Measurements from ENCODE around the gene ZNF664.
A peak's percentile ranks its signal among the peaks of the same experiment; 100 is the strongest.

ZNF664 gene

DNA sequence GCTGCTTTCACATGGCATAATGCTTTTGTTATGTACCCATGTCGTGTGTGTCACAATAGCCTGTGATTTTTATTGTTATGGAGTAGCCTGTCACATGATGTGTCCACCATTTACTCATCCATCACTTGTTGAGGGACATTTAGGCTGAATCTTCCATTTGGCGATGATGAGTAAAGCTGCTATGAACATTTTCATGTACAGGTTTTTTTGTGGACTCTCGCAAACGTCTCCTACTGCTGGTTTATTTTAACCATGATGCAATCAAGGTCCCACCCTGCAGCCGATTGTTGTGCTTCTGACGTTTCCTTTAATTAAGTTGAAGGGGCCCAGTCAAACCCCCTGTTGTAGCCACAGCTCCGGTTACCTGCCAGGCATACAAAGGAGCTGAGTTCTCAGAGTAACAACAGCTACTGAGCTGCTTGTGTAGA is 63.2 kb downstream of the ZNF664 start:
- Histone ChIP-seq H3K27me3 (ENCODE audit: insufficient read depth, low read depth) (no peaks in the 10 kb centered on the region), H2AFZ (ENCODE audit: low read depth) (peak overlapping the region; percentile 64; the same call in 1 of the 2 replicates), H3K27ac (no peak overlapping the region), H3K4me3 (IDR thresholded peaks at IDR 0.05; ENCODE audit: insufficient read depth, low read depth, low read length) (no peak overlapping the region), H3K36me3 (ENCODE audit: insufficient read depth) (no peaks in the 10 kb centered on the region), H3K79me2 (ENCODE audit: insufficient read depth, low read depth) (no peaks in the 10 kb centered on the region), H3K9ac (no peak overlapping the region), H4K20me1 (ENCODE audit: insufficient read depth) (no peaks in the 10 kb centered on the region), H3K4me2 (no peak overlapping the region), H3K4me1 (ENCODE audit: low read depth, poor library complexity, severe bottlenecking) (peaks cover 23% of the 10 kb centered on the region)
- TF ChIP-seq, protein P1, sequence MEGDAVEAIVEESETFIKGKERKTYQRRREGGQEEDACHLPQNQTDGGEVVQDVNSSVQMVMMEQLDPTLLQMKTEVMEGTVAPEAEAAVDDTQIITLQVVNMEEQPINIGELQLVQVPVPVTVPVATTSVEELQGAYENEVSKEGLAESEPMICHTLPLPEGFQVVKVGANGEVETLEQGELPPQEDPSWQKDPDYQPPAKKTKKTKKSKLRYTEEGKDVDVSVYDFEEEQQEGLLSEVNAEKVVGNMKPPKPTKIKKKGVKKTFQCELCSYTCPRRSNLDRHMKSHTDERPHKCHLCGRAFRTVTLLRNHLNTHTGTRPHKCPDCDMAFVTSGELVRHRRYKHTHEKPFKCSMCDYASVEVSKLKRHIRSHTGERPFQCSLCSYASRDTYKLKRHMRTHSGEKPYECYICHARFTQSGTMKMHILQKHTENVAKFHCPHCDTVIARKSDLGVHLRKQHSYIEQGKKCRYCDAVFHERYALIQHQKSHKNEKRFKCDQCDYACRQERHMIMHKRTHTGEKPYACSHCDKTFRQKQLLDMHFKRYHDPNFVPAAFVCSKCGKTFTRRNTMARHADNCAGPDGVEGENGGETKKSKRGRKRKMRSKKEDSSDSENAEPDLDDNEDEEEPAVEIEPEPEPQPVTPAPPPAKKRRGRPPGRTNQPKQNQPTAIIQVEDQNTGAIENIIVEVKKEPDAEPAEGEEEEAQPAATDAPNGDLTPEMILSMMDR (conservative IDR thresholded peaks at IDR 0.05; ENCODE audit: low read depth, low read length), result no peak

DNA sequence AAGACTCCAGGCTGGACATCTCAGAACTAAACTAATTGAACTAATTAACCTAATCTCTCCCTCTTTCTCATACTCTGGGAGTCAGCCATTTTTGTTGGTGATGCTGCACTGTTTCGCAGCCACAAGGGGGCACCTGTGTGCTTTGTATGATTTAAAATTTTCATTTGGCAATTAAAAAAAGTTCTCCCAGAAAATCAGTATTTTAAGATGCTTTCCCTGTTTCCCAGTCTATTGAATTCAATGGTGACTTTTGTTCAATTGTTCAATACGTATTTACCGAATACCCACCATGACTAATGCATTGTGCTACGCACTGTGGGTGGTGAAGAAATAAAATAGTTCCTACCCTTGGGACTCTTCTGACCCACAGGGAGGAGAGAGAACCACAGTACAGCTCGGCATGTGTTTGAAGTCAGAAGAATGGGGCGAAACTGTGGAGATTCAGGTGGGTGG is 63.7 kb downstream of the ZNF664 start:
- TF ChIP-seq, protein P1 (conservative IDR thresholded peaks at IDR 0.05; ENCODE audit: low read depth, low read length), result peak; percentile 87
- H3K4me1 ChIP-seq (ENCODE audit: low read depth, poor library complexity, severe bottlenecking), result peaks cover 23% of the 10 kb centered on the region
- no peak overlapping the region for H3K4me3 ChIP-seq (IDR thresholded peaks at IDR 0.05; ENCODE audit: insufficient read depth, low read depth, low read length)
- H4K20me1 ChIP-seq (ENCODE audit: insufficient read depth), result no peaks in the 10 kb centered on the region
- H3K36me3 ChIP-seq (ENCODE audit: insufficient read depth), result no peaks in the 10 kb centered on the region
- H3K4me2 ChIP-seq, result no peak overlapping the region
- H3K27me3 ChIP-seq (ENCODE audit: insufficient read depth, low read depth), result no peaks in the 10 kb centered on the region
- H2AFZ ChIP-seq (ENCODE audit: low read depth), result peak overlapping the region; percentile 64; the same call in 1 of the 2 replicates
- no peak overlapping the region for H3K27ac ChIP-seq
- H3K79me2 ChIP-seq (ENCODE audit: insufficient read depth, low read depth), result no peaks in the 10 kb centered on the region
- no peak overlapping the region for H3K9ac ChIP-seq

DNA sequence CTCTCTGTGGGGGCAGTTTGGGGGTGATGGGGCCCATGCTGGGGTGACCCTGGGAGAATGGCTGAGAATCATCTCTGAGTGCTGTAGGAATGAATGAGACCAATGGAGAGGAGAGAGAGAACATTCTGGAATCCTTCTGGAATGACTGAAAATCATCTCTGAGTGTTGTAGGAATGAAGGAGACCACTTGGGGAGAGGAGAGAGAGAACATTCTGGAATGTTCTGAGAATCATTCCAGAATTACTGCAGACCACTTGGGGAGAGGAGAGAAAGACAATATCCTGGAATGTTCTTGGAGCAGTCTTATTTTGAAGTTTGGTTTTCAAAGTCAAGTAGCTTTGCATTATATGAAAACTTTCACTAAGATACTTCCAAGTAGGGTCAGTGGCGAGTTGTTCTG is 64.3 kb downstream of the ZNF664 start:
- no peak overlapping the region for H3K4me2 ChIP-seq
- TF ChIP-seq, protein P1 (conservative IDR thresholded peaks at IDR 0.05; ENCODE audit: low read depth, low read length), result no peak
- peaks cover 23% of the 10 kb centered on the region for H3K4me1 ChIP-seq (ENCODE audit: low read depth, poor library complexity, severe bottlenecking)
- no peaks in the 10 kb centered on the region for H3K36me3 ChIP-seq (ENCODE audit: insufficient read depth)
- H3K79me2 ChIP-seq (ENCODE audit: insufficient read depth, low read depth), result no peaks in the 10 kb centered on the region
- H3K27me3 ChIP-seq (ENCODE audit: insufficient read depth, low read depth), result no peaks in the 10 kb centered on the region
- no peak overlapping the region for H3K4me3 ChIP-seq (IDR thresholded peaks at IDR 0.05; ENCODE audit: insufficient read depth, low read depth, low read length)
- no peak overlapping the region for H2AFZ ChIP-seq (ENCODE audit: low read depth)
- H4K20me1 ChIP-seq (ENCODE audit: insufficient read depth), result no peaks in the 10 kb centered on the region
- no peak overlapping the region for H3K9ac ChIP-seq
- H3K27ac ChIP-seq, result no peak overlapping the region

DNA sequence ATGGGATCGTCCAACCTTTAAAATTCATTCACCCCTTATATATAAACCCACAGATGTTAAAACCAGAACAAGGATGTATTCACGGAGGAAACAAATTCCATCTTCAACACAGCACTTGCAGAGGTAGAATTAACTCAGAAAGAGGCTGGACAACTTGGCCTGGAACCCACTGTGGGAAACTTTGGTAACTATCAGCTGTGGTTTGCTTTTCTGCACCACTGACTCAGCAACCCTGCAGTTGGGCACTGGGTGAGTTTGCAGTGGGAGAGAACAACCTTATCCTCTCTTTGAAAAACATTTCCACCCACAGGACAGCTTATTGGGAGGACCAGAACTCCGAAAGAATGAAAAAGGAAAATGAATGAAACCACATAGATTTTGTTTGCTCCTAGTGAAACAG is 66.3 kb downstream of the ZNF664 start:
- Histone ChIP-seq H3K4me1 (ENCODE audit: low read depth, poor library complexity, severe bottlenecking) (peaks cover 23% of the 10 kb centered on the region), H2AFZ (ENCODE audit: low read depth) (peak overlapping the region; percentile 26), H4K20me1 (ENCODE audit: insufficient read depth) (no peaks in the 10 kb centered on the region), H3K4me2 (peak overlapping the region; percentile 29), H3K27ac (peak overlapping the region; percentile 33), H3K27me3 (ENCODE audit: insufficient read depth, low read depth) (no peaks in the 10 kb centered on the region), H3K36me3 (ENCODE audit: insufficient read depth) (no peaks in the 10 kb centered on the region), H3K9ac (no peak overlapping the region), H3K4me3 (IDR thresholded peaks at IDR 0.05; ENCODE audit: insufficient read depth, low read depth, low read length) (no peak overlapping the region), H3K79me2 (ENCODE audit: insufficient read depth, low read depth) (no peaks in the 10 kb centered on the region)
- TF ChIP-seq, protein P1 (conservative IDR thresholded peaks at IDR 0.05; ENCODE audit: low read depth, low read length), result no peak
